GM19025 (cell line): Measurements from ENCODE around the gene MYDGF.

Experiments used
- ATAC-seq: cut with Tn5 transposase; IDR thresholded peaks from one replicate; pipeline ENCODE4 v1.9.1; 2021; ENCODE audit warnings: mild to moderate bottlenecking, low read depth, moderate library complexity; ENCODE audit not compliant: unreplicated experiment

The MYDGF gene

GRCh38 chr19:4649392-4650047, 20.6 kb downstream of the MYDGF start:
- ATAC-seq: no peak

DNA sequence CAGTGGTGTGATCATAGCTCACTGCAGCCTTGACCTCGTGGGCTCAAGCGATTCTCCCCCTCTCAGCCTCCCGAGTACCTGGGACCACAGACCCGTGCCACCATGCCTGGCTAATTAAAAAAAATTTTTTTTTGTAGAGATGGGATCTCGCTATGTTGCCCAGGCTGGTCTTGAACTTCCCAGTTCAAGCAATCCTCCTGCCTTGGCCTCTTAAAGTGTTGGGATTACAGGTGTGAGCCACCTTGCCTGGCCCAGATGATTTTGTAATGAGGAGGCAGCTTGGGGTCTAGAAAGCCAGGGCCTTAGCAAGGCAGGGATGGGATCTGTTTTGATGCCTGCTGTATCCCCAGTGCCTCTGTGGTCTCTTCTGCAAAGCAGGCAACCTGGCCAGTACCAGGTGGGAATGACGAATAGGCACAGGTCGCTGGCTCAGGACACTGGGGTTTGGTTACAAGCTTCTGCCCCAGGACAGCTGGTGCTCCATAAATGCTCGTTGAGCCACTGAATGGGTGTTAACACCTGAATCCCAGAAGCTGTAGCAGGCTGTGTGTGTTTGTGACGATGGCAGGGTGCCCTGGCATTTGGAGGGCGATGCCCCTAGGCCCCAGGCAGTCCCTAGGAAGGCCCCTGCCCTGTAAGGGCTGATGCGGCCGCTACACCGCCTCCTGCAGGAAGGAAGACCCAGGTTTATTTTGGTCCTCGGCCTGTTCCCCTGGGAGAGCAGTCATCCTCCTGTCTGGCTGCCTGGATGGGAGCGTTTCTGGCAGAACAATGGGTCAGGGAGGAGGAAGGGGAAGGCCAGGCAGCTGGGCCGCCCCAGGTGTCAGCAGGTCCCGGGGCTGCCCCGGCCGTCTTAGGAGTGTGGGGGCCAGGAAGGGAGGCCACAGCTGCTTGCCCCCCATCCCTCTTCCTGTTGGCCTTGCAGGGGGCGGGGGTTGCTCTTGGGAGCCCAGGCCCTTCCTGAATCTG, 22.2 kb downstream of the MYDGF start:
- no peak for ATAC-seq

DNA sequence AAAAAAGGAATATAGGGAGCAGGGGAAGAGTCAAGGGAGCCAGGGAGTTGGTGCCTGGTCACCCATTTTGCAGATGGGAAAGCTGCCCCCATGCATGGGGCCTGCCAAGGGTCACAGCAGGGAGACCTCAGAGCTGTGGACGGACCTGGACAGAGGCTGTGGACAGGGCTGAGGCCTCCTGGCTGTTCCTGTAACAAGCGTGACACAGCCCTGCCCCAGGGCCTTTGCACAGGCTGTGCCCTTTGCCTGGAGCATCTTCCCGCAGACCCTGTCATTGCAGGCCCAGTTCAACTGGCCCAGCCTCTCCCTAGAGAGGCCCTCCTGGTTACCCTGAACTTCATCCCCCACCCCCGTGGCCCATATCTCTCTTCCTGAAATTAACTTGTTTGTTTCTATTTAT, 24.4 kb downstream of the MYDGF start:
- ATAC-seq: no peak

- no peak for ATAC-seq
Observed at GRCh38 chr19:4642625-4643024, 27.5 kb downstream of the MYDGF start.

GRCh38 chr19:4641132-4641531, 29.0 kb downstream of the MYDGF start:
- no peak for ATAC-seq

- no peak for ATAC-seq
Observed at GRCh38 chr19:4640247-4641000, 29.7 kb downstream of the MYDGF start.

DNA sequence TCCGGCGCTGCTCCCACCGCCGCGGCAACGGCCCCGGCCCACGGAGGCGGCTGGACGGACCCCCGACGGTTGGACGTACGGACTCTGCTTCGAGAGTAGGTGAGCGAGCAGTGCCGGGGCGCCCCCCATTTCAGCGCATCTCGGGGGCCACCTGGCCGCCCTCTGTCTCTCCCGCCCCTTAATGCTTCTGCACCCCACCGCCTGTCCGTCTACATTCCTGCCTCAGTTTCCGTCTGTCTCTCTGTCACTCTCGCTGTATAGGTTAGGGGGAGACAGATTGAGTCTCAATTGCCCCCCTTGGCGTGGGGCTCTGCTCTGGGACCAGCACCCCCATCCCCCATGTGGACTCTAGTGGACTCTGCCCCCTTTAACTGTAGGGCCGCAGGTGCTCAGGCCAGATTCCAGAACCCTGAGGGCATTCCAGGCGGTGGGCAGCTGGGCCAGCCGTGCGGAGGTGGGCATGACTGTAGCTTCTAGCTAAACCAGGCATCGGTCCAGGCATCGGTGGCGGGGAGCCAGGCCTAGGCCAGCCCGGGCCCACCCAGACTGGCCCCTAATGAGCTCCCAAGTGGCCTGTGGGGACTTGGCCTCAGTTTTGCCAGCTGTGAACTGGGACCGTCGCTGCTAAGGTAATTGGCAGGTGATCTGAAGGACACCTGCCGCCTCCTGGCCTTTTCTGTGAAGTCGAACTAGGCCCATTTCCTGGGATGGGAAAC, 30.5 kb downstream of the MYDGF start:
- ATAC-seq: no peak

DNA sequence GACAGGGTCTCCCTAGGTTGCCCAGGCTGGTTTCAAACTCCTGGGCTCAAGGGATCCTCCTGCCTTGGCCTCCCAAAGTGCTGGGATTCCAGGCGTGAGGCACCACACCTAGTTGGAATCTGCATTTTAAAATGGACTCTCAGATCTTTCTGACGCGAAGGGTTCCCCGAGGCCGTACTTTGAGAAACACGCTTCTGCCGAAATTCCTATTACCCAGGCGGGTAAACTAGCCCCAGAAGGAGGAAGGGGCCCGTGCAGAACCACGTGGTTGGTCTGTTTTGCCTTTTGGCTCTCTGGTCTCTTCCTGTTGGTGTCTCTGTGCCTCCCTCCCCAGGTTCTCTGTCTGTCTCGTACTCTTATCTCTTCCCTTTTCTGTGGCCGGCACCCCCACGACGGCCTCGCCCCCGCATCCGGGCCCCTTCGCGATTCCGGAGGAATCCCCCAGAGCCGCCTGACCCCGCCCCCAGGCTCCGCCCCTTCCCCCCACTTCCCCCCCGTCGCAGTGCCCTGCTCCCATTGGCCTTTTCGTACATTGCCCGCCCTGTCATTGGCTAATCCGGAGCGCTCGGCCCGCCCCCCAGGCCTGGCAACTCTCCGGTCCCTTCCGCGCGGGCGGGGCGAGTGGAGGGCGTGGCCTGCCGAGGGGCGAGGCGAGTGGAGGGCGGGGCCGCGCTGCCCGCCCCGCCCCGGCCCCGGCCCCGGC, 31.2 kb downstream of the MYDGF start, which contains the start of gene TNFAIP8L1:
Gene TNFAIP8L1 (plus strand): TSS at position 689 of the 703 bp plus-strand sequence. CDS start 12,354 bp downstream, outside the sequence.
- ATAC-seq: peak; percentile 75

GRCh38 chr19:4638317-4638716, 31.8 kb downstream of the MYDGF start:
- ATAC-seq: no peak

- ATAC-seq: no peak
Observed at GRCh38 chr19:4636761-4637160, 33.4 kb downstream of the MYDGF start.

DNA sequence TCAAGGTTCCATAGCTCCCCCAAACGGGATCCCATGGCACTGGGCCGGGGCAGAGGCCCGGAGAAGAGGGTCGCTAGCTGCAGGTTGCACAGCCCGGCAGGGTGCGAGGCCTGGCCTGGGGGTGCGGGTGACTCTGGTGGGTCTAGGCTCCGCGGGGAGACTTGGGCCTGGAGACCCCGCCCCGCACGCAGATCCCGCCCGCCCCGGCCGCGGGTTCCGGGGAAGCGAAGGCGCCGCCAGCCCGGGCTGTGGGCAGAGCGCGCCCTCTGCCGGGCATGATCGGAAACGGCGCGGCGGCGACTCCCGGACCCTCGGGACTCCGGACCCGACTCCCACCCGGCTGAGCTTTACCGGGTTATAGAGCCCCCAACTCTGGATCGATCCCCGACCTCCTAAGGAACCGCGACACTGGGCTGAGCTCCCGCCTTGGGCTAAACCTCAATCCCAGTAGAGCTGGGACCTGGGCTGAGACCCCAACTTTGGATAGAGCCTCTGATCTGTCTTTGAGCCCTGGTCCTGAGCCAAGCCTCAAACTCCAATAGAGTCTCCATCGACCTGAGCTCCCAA, 33.9 kb downstream of the MYDGF start:
- ATAC-seq: no peak

DNA sequence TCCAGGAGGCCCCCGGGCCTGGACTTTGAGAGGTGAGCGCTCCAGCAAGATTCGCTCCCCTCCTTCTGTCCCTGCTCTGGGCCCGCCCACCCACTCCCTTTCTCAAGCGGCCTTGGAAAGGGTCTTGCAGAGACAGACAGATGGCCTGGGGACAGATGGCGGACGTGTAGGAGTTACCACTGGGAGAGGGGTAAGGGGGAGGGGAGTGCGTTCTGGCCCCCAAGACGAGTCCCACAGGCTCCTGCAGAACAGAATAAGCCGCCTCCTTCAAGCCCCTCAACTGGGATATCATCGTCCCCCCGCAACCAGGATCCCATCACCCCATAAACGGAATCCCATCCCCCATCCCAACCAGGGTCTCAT, 34.4 kb downstream of the MYDGF start:
- no peak for ATAC-seq

- no peak for ATAC-seq
Observed at GRCh38 chr19:4633140-4633967, 36.8 kb downstream of the MYDGF start.

DNA sequence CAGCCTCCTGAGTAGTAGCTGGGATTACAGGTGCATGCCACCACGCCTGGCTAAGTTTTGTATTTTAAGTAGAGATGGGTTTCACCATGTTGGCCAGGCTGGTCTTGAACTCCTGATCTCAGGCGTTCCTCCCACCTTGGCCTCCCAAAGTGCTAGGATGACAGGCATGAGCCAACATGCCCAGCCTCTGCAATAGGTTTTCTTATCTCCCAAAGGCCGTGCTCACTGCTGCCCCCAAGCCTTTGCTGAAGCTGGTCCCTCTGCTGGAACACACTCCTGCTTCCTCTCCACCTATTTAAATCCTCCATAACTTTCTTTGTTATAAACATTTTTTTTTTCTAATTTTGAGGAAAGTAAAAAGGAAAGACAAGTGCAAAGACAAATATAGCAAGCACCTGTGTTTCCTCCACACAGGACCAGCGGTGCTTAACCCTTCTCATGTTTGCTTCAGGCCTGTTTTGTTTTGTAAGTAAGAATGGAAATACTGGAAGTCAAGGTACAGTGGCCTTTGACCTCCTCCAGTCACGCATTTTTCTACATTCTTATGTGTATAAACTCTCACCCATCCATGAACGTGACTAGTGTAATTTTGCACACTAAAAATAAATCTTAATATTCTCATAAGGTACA, 45.3 kb downstream of the MYDGF start:
- ATAC-seq: no peak

DNA sequence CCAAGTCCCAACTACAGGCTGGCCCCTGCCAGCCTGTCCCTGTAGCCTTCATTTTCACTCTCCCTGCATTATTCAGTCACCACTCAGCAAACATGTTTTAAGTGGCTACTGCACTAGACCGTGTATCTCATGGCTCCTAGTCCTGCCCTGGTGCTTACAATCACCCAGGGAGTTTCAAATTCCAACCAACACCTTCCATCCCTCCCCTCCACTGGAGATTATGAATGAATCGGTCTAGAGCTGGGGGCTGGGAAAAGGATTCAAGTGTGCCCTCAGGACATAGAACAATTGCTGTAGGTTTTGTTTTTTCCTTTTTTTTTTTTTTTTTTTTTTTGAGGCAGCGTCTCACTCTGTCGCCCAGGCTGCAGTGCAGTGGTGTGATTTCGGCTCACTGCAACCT, 45.8 kb downstream of the MYDGF start:
- no peak for ATAC-seq

- no peak for ATAC-seq
Observed at GRCh38 chr19:4622695-4623421, 47.3 kb downstream of the MYDGF start.

DNA sequence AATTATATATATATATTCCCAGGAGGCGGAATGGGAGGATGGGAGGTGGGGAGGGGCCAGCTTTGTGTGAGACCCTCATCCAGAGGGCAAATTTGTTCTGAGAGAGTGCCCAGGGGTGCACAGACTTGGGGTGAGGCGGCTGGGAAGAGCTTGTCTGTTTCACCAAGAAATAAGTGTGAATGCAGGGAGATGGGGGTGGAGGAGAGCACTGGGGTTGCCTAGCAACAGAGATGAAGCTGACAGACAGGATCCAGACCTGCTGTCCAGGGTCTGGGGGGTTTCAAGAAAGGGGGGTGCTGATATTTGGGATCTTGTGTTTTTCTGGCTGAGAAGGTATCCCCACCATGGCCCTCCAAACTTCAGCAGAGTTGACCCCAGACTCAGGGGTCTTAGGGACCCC, 49.5 kb downstream of the MYDGF start:
- no peak for ATAC-seq
